ENCODE results near the gene HDGFL3.

Gene HDGFL3

DNA sequence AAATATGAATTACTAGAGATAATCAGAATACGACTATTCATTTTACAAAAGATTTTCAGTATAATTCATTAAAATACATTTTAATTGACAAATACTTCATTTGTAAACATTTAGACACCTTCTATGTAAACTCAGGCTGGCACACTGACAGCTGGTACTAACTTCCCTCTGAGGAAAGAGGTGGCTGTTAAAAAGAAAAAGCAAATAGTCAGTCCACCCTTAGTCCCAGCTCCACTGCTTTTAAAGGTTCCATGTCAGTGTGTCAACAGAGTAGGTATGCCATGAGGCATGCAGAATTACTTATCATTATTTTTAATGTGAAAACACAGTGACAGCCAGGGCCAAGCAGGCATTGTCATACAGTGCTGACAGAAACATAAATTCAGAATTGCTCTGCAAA, 84.1 kb downstream of the HDGFL3 start:
- DNase-seq = no peak

DNA sequence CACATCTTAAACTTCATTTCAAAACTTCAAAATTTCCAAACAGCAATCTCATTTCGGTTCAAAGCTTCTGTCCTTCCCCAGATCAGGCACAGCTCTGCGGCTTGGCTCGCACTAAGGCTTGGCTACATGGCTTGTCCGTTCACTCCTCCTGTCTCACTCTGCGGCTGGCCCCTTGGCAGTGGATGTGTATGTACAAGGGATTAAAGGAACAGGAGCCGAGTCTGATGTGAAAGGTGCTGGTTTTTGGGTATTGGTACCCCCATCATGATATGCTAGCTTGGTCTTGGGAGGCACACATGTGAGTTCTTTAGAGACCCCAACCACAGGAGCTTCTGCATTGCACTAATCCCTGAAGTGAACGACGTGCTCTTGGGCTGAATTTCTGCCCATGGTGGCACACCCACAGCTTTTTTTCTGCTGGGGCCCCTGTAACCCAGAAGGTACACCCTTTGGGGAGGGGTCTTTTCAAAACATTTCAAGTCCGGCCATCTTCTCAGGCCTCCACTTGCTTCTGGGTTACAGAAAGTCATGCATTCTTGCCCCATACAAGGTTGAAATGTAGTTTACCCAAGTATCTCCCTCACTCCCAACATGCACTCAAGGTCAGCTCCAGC, 87.5 kb downstream of the HDGFL3 start:
- DNase-seq = no peak

DNA sequence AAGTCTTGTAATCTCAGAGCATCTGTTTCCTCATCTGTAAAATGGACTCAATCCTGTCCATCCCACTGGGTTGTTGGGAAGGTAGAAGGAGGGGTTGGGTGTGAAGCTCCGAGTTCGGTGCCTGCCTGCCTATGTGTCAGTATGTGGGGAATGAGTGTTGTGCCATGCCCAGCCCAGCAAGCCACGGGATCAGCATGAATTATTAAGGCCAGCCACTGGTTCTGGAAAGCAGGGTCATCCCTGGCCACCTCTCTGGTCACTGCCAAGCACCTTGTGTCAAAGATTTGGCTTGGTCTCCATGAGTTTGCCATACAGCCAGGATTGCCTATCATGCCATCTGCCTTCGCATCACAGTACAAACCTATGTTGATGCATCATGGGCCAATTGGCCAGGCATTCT, 88.7 kb downstream of the HDGFL3 start:
- DNase-seq = no peak

DNA sequence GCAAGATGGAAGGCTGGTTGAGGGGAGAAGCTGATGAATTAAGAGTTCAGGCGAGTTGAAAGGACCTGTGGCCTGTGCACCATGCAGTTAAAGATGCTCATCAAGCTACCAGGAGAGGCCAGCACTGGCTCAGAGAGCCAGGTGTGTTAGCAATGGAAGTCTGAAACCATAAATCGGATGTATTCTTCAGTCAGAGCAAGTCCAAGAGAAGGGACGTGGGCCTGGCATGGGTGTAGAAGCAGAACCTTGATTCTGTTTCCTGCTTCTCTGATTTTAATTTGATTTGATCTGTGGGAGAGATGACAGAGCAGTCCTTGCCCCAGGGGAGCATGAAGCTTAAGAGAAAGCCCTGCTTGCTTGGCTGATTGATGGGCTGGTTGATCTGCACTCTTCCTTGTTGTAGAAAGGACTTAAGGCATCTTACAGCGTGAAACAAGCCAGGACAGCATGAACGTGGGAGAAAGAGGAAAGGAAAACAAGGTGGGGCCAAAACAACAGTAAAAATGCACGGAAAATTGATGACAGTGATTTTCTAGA, 89.3 kb downstream of the HDGFL3 start:
- no peak for DNase-seq

- DNase-seq = no peak
These were observed 91.6 kb downstream of the HDGFL3 start for GRCh38 chr15:83115831-83116565.

- DNase-seq = no peak
These were observed 92.2 kb downstream of the HDGFL3 start for GRCh38 chr15:83115410-83115809.

GRCh38 chr15:83114856-83115255, 92.8 kb downstream of the HDGFL3 start:
- no peak for DNase-seq

- no peak for DNase-seq
These were observed 93.5 kb downstream of the HDGFL3 start for GRCh38 chr15:83113881-83114674.

- DNase-seq = no peak
These were observed 94.7 kb downstream of the HDGFL3 start for GRCh38 chr15:83112956-83113299.

DNA sequence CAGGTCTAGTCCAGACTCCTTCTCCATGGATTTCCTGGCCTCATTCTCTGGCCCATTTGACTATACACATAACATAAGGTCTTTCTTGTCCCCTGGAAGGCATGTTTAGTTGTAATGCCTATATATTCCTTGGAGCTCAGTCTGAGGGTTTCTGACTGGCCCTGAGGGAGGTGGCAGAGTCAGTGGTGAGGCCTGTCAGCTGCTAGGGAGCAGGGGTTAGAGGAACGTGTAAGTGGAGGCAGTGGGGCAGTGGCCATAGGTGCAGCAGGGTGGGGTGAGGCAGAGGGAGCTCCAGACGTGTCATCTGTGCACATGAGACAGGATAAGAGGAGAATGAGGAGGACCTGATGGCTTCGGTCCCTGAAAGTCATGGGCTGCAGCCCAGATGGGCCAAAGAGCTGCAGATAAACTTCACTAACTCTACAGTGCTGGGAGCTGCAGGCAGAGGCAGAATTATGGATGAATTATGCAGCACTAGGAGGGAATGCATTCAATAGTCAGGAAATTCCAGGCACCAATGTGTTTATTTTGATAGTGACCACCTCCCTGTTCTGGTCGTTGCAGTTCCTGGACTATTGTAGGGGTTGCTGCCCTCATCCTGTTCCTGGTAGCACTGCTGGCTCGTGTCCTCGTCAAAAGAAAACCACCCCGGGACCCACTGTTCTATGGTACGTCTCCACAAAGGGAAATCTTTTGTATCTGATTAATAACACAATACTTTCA, 95.2 kb downstream of the HDGFL3 start:
- no peak for DNase-seq

DNA sequence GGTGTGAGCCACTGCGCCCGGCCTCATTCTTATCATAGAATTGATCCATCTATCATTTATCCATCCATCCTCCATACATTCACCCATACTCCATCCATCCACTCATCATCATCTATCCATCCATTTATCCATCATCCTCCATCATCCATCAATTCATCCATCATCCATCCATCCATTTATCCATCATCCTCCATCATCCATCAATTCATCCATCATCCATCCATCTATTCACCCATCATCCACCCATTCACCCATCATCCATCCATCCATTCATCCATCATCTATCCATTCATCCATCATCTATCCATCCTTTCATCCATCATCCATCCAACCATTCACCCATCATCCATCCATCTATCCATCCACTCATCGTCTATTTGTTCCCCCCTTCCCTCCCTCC, 96.5 kb downstream of the HDGFL3 start:
- no peak for DNase-seq

DNA sequence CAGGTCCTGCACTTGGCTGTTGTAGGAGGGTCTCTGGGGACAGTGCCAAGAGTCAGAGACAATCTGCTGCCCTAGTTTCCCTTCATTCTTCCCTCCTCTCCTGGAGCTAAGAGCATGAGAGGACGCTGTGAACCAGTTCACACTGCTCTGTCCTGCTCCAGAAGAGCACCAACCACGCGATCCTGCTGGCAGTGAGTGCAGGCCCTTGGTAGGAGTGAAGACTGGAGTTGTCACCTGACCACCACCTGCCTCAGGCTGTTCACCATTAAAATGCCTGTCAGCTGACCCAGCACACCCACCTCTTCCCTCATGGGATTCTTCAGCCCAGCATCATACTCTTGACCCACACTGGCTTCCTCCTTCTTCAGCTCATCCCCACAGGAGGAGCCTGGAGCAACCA, 97.2 kb downstream of the HDGFL3 start:
- DNase-seq = no peak

GRCh38 chr15:83109532-83109931, 98.1 kb downstream of the HDGFL3 start:
- no peak for DNase-seq

GRCh38 chr15:83108266-83109219, 99.1 kb downstream of the HDGFL3 start:
- no peak for DNase-seq

DNA sequence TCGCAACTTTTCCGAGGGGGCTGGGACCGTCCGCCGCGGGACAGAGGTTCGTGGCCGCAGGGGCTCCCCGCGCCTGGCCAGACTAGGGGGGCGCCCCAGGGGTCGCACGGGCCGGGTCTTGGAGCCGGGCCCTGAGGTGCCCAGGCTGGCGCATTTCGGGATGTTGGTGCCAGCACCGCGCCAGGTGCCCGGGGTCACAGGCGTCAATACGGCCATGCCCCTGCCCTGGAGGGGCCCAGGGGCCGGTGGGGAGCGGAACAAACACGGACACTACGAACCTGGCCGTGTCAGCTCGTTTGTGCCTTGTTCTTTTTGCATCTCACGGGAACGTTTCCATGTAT, 99.8 kb downstream of the HDGFL3 start:
- DNase-seq = no peak

DNA sequence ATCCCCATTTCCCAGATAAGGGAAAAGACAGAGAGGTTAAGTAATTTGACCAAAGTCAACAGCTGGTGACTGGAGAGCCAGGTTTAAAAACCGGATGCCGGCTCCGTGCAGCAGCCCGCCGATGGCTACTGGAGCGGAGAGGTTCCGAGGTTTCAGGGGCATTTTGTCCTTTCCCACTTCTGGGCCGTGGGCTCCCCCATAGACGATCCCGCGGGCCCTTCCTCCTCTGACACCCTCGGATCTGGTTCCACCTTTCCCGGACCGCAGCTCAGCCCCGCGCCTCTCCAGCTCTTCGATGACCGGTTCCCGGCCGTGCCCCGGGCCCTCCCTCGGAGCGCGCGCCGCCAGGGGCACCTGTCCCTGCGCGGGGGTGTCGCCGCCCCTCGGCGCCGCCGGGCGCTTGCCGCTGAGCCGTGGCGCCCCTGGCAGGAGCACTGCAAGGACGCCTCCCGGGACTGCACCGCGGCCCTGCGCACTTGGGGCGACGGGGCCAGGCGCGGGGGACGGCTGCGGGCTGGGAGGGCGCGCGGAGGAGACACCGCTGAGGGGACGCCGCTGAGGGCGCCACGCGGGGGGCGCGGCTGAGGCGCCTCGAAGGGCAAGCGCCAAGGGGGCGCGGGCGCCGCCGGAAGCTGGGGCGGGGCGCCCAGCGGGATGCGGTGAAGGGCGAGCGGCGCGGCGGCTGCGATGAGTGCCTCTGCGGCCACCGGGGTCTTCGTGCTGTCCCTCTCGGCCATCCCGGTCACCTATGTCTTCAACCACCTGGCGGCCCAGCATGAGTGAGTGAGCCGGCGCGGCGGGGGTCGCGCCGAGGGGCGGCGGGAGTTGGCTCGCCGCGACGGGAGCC, 100.4 kb downstream of the HDGFL3 start, which contains the start of gene TM6SF1:
TM6SF1 (plus strand) TSS at position 652 of the 847 bp plus-strand sequence; CDS start at position 688, 36 bp downstream.
- no peak for DNase-seq

DNA sequence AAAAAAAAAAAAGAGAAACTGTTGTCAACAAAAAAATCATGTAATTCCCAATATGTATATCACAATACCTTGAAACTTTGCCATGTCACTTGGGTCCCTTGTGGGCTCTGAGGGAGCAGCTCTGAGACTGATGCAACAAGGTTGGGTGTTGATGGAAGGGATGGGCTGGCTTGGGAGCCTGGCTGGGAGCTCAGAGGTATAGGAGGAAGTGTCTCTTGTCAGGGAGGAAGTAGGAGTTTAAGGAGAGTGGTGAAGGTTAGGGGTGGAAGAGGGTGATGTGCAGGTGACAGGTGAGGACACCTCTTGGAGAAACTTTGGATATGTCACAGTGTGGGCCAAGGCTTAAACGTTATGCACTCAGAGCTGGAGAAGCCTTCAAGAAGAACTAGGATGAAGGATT, 102.2 kb downstream of the HDGFL3 start:
- no peak for DNase-seq

- no peak for DNase-seq
These were observed 103.5 kb downstream of the HDGFL3 start for GRCh38 chr15:83104141-83104540.

GRCh38 chr15:83102346-83102745, 105.3 kb downstream of the HDGFL3 start:
- no peak for DNase-seq

- no peak for DNase-seq
These were observed 107.5 kb downstream of the HDGFL3 start for GRCh38 chr15:83100097-83100646.

GRCh38 chr15:83099290-83099689, 108.3 kb downstream of the HDGFL3 start:
- DNase-seq = no peak

Data from NCI-H1436 treated with DMSO at 0.1 percent for 48 hours (cell line).